Measurements from ENCODE around the gene CCDC17.

The CCDC17 gene

DNA sequence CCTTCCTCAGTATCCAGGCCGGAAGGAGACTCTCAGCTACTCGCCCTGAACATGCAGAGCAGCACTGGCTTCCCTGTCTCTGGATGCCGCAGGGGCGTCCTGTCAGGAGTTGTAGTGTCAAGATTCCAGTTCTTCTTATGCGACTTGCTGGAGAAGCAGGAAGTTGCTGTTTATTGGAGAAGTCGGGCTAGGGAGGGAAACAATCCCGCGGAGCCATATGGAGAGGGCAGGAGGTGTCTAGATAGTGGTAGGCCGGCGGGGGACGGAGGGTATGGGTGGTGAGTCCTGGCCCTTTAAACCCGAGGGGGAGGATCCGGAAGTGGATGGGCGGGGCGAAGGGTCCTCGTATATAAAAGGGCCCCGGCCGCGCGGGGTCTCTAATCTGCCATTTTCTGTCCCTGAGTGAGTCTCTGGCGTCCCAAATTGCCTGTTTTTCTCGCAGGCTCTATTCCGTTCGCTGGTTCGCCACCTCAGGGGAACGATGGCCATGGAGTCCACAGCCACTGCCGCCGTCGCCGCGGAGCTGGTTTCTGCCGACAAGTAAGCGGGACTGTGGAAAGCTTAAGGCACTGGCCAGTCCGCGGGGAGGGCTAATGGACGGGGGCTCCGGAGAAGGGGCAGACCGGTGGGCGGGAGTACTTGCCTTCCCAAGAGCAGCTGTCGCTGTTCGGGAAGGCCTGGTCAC is 40.0 kb downstream of the CCDC17 start, which contains the start of gene NASP:
NASP (plus strand) TSS at position 376 of the 685 bp plus-strand sequence; CDS start at position 482, 106 bp downstream.
- DNase-seq (ENCODE audit: low read depth in 2 of 2): peak; percentile 89 to 90

DNA sequence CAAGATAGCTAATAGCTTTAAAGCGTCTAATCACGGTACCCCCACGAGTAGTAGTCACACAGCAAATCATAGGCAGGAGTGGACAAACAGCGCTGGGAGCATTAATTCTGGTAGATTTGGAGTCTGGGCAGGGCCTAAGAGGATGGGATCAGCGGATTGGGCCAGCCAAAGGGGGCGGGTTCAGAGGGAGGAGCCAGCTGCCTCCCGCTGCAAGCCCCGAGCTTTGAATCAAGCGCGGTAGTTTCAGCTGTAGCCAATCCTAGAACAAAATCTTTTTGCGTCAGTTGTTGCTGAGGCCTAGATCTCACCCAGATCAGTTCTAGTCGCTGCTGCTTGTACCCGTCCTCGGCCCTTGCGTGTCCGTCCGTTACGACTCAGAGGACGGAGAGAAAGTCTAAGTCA is 40.6 kb downstream of the CCDC17 start:
- peak; percentile 79 to 83 for DNase-seq (ENCODE audit: low read depth in 2 of 2)

DNA sequence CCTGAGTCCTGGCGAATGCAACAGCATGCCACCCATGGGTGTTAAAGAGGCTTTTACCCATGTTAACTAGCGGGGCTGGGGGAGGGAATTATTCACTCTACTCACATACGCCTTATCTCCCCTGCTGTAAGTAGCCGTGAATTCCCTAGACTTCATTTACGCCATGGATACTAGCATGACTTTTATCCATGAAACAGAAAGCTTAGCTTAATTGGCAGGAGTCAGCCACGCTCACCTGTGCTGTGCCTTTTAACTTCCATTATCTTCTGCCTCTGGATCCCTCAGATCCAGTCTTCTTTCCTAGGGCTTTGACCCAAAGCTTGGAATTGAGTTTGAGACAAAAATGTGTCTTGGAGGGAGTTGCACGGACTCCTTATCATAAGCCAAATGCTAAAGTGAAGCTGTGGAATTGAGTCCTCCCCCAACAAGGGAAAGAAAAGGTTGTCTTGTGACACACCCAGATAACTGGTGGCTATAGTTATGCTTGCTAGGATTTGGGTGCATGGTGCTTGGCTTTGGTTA is 49.7 kb downstream of the CCDC17 start:
- DNase-seq (ENCODE audit: low read depth in 2 of 2): no peak

DNA sequence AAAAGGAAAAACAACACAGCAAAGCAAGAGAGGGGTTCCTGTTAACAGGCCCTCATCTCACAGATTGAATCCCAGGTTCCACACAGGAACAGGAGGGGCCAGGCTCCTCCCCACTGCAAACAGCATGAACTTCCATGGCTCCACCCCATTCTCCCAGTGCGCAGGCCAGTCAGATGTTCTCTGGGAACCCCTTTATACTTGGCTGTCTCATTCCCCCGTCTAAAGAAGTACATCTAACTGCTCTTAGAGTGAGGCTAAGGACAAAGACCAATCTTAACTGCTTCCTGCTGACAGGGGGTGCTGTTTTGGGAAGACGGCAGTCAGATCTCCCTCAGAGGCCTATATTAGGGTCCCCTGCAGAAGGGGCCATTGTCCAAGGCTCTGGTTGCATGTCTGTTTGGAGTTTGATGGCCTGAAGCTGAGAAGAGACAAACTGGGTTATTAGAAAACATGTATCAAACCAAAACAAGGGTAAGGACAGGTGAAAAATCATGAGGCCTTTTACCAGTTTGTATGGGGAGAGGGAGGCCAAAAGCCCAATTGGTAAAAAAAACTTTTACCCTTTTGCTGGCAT is 50.5 kb downstream of the CCDC17 start:
- no peak for DNase-seq (ENCODE audit: low read depth in 2 of 2)

DNA sequence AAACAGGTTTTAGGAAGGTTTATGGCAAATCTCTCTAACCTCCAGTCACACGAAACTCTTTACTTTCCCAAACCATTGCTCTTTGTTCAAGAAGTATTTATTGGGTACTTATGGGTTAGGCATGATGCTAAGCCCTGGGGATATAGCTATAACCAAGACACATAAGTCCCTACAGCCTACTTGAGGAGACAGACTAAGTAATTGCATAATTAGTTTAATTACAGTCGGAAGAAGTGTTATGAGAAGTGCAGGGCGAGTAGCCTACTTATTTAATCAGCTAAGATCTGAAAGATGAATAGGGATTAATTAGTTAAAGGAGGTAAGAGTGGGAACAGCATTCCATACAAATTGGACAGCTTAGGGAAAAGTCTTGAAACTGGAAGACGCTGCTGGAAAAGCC is 53.2 kb downstream of the CCDC17 start:
- no peak for DNase-seq (ENCODE audit: low read depth in 2 of 2)
